ENCODE results near the gene MCF2L2. TPM values are rescaled to one million over a fixed set of nuclear protein-coding genes. Genes with fewer than 3 reads are reported as not detected.

Gene MCF2L2
- total and polyA plus RNA-seq, 2 donors (not counting 3 experiments of a cell fraction or from before 2014, with no cell fraction given), result 0.15 to 1.1 TPM

DNA sequence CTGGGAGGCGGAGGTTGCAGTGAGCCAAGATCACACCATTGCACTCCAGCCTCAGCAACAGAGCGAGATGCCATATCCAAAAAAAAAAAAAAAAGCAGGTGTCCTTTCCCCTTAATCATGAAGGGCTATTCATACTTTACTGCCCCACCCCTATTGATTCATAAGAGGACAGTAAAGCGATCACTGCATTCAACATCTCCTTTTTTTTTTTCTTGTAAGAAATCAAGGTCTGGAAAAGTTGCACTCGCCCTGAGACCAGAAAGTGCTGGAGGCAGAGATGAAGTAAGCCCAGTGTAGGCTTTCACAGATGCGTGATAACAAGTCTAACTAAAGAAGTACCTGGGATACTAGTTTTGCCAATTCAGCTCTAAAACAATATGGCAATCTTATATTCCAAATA lies 151.2 kb downstream of the MCF2L2 start:
- Histone ChIP-seq H4K20me1 (replicated peaks; ENCODE audit: control insufficient read depth, extremely low read depth, insufficient read depth, low read length) (no peaks in the 10 kb centered on the region), H3K4me1 (ENCODE audit: control insufficient read depth, extremely low read depth, insufficient read depth, low read length) (peaks cover 27% of the 10 kb centered on the region), H3K4me3 (replicated peaks in 1 of 3; ENCODE audit: insufficient read depth in 1 of 3, low read depth in 1 of 3, low read length in 3 of 3) (no peak overlapping the region), H3K9me1 (replicated peaks; ENCODE audit: control insufficient read depth, extremely low read depth, insufficient read depth, low read length) (no peaks in the 10 kb centered on the region), H3K9ac (replicated peaks; ENCODE audit: extremely low read depth, insufficient read depth, low read length) (no peak overlapping the region), H3K27ac (ENCODE audit: insufficient read depth, low read depth, low read length) (no peak overlapping the region), H2AFZ (ENCODE audit: low read depth, low read length) (no peak overlapping the region), H3K27me3 (ENCODE audit: control insufficient read depth in 2 of 2, insufficient read depth in 2 of 2, low read length in 2 of 2) (no peaks in the 10 kb centered on the region), H3K9me3 (replicated peaks; ENCODE audit: control insufficient read depth, insufficient read depth, low read length) (no peaks in the 10 kb centered on the region), H3K79me2 (ENCODE audit: control insufficient read depth, insufficient read depth, low read length) (no peaks in the 10 kb centered on the region), H3K4me2 (ENCODE audit: insufficient read depth, low read length) (no peak overlapping the region), H3K36me3 (ENCODE audit: control insufficient read depth in 2 of 2, extremely low read depth in 1 of 2, insufficient read depth in 2 of 2, low read length in 2 of 2) (no peaks in the 10 kb centered on the region)
- TF ChIP-seq JUN (IDR thresholded peaks at IDR 0.05; ENCODE audit: borderline replicate concordance, insufficient read depth, insufficient read length, low read depth) (no peak), GATA2 (IDR thresholded peaks at IDR 0.05; ENCODE audit: insufficient read depth, insufficient read length, low read depth, low read length) (no peak), POLR2AphosphoS5 (IDR thresholded peaks at IDR 0.05; ENCODE audit: insufficient read depth, low read depth, low read length) (no peak), EZH2 (IDR thresholded peaks at IDR 0.05; ENCODE audit: borderline replicate concordance, low read depth, low read length, severe bottlenecking) (no peak), POLR2A (IDR thresholded peaks at IDR 0.05; ENCODE audit: low read depth, low read length) (no peak), FOS (IDR thresholded peaks at IDR 0.05; ENCODE audit: borderline replicate concordance, insufficient read depth, low read length) (no peak), MYC (IDR thresholded peaks at IDR 0.05; ENCODE audit: low read depth, low read length) (no peak)
- TF ChIP-seq, protein P1, sequence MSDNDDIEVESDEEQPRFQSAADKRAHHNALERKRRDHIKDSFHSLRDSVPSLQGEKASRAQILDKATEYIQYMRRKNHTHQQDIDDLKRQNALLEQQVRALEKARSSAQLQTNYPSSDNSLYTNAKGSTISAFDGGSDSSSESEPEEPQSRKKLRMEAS (IDR thresholded peaks at IDR 0.05; ENCODE audit: insufficient read depth, insufficient read length), result no peak
- TF ChIP-seq, protein P2, sequence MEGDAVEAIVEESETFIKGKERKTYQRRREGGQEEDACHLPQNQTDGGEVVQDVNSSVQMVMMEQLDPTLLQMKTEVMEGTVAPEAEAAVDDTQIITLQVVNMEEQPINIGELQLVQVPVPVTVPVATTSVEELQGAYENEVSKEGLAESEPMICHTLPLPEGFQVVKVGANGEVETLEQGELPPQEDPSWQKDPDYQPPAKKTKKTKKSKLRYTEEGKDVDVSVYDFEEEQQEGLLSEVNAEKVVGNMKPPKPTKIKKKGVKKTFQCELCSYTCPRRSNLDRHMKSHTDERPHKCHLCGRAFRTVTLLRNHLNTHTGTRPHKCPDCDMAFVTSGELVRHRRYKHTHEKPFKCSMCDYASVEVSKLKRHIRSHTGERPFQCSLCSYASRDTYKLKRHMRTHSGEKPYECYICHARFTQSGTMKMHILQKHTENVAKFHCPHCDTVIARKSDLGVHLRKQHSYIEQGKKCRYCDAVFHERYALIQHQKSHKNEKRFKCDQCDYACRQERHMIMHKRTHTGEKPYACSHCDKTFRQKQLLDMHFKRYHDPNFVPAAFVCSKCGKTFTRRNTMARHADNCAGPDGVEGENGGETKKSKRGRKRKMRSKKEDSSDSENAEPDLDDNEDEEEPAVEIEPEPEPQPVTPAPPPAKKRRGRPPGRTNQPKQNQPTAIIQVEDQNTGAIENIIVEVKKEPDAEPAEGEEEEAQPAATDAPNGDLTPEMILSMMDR (IDR thresholded peaks at IDR 0.05; ENCODE audit: extremely low read depth in 1 of 2, insufficient read depth in 1 of 2, low read depth in 1 of 2, low read length in 2 of 2), result no peak
- FAIRE-seq (no peak), DNase-seq (ENCODE audit: low read depth, low spot score) (no peak)
- BruUV-seq (replicated peaks), result no TSS peak
- dilution Hi-C loops (cut with MboI; ENCODE audit: extremely low pct_ligation_motif_present, low sequenced_read_pairs) (no loop called here), intact Hi-C loops (cut with micrococcal nuclease) (no loop called here)
- CTCF ChIA-PET, result no interaction called here
- POLR2A ChIA-PET, result no interaction called here
